ENCODE measurements around the gene VRK3.

VRK3 gene

GRCh38 chr19:50036908-50037307, 11.7 kb upstream of the VRK3 start:
- DNase-seq (ENCODE audit: low spot score) = no peak
- TF ChIP-seq CTCF (IDR thresholded peaks at IDR 0.05; ENCODE audit: extremely low read depth, insufficient read depth, missing control alignments) = no peak
- in situ Hi-C loops (cut with MboI; ENCODE audit: low pct_unique_long_range_greater_than_20kb, low sequenced_read_pairs, unreplicated experiment) = no loop called here

GRCh38 chr19:50030937-50031336, 5.8 kb upstream of the VRK3 start:
- no peak for DNase-seq (ENCODE audit: low spot score)
- in situ Hi-C loops (cut with MboI; ENCODE audit: low pct_unique_long_range_greater_than_20kb, low sequenced_read_pairs, unreplicated experiment) = no loop called here
- TF ChIP-seq CTCF (IDR thresholded peaks at IDR 0.05; ENCODE audit: extremely low read depth, insufficient read depth, missing control alignments) = no peak

GRCh38 chr19:50030225-50030624, 5.1 kb upstream of the VRK3 start:
- no peak for TF ChIP-seq CTCF (IDR thresholded peaks at IDR 0.05; ENCODE audit: extremely low read depth, insufficient read depth, missing control alignments)
- in situ Hi-C loops (cut with MboI; ENCODE audit: low pct_unique_long_range_greater_than_20kb, low sequenced_read_pairs, unreplicated experiment) = no loop called here
- DNase-seq (ENCODE audit: low spot score) = no peak

- DNase-seq (ENCODE audit: low spot score) = no peak
- no peak for TF ChIP-seq CTCF (IDR thresholded peaks at IDR 0.05; ENCODE audit: extremely low read depth, insufficient read depth, missing control alignments)
- in situ Hi-C loops (cut with MboI; ENCODE audit: low pct_unique_long_range_greater_than_20kb, low sequenced_read_pairs, unreplicated experiment) = no loop called here
Measured at GRCh38 chr19:50026550-50026906, 1.4 kb upstream of the VRK3 start.

GRCh38 chr19:50025794-50026549, 800 bp upstream of the VRK3 start, which contains the start of gene ZNF473:
ZNF473 (plus strand) TSS chr19:50026005; CDS start chr19:50031083, 5,078 bp downstream.
- no peak for TF ChIP-seq CTCF (IDR thresholded peaks at IDR 0.05; ENCODE audit: extremely low read depth, insufficient read depth, missing control alignments)
- DNase-seq (ENCODE audit: low spot score) = peak; percentile 86
- in situ Hi-C loops (cut with MboI; ENCODE audit: low pct_unique_long_range_greater_than_20kb, low sequenced_read_pairs, unreplicated experiment) = no loop called here

GRCh38 chr19:50024719-50025021, 502 bp downstream of the VRK3 start:
- DNase-seq (ENCODE audit: low spot score) = no peak
- no peak for TF ChIP-seq CTCF (IDR thresholded peaks at IDR 0.05; ENCODE audit: extremely low read depth, insufficient read depth, missing control alignments)
- in situ Hi-C loops (cut with MboI; ENCODE audit: low pct_unique_long_range_greater_than_20kb, low sequenced_read_pairs, unreplicated experiment) = no loop called here
